ENCODE measurements around the gene DGUOK.
A peak's percentile ranks its signal among the peaks of the same experiment; 100 is the strongest.

DGUOK gene

GRCh38 chr2:73921581-73921980 lies 5.1 kb upstream of the DGUOK start:
- Histone ChIP-seq H3K36me3 (ENCODE audit: insufficient read depth, low read length) (no peaks in the 10 kb centered on the region), H3K4me1 (ENCODE audit: insufficient read depth, low read length) (peaks cover 5% of the 10 kb centered on the region), H3K9ac (ENCODE audit: low read depth, low read length) (no peak overlapping the region), H3K9me3 (ENCODE audit: control insufficient read depth, insufficient read depth, low read length) (no peaks in the 10 kb centered on the region)

GRCh38 chr2:73922681-73923080 lies 4.0 kb upstream of the DGUOK start:
- Histone ChIP-seq H3K9ac (ENCODE audit: low read depth, low read length) (no peak overlapping the region), H3K9me3 (ENCODE audit: control insufficient read depth, insufficient read depth, low read length) (no peaks in the 10 kb centered on the region), H3K36me3 (ENCODE audit: insufficient read depth, low read length) (no peaks in the 10 kb centered on the region), H3K4me1 (ENCODE audit: insufficient read depth, low read length) (peaks cover 5% of the 10 kb centered on the region)

- Histone ChIP-seq H3K9ac (ENCODE audit: low read depth, low read length) (no peak overlapping the region), H3K9me3 (ENCODE audit: control insufficient read depth, insufficient read depth, low read length) (no peaks in the 10 kb centered on the region), H3K36me3 (ENCODE audit: insufficient read depth, low read length) (no peaks in the 10 kb centered on the region), H3K4me1 (ENCODE audit: insufficient read depth, low read length) (peaks cover 12% of the 10 kb centered on the region)
Observed at GRCh38 chr2:73925033-73925704, 1.5 kb upstream of the DGUOK start.

- Histone ChIP-seq H3K9ac (ENCODE audit: low read depth, low read length) (peak overlapping the region; percentile 99; the same call in 1 of the 2 replicates), H3K9me3 (ENCODE audit: control insufficient read depth, insufficient read depth, low read length) (no peaks in the 10 kb centered on the region), H3K4me1 (ENCODE audit: insufficient read depth, low read length) (peaks cover 12% of the 10 kb centered on the region), H3K36me3 (ENCODE audit: insufficient read depth, low read length) (no peaks in the 10 kb centered on the region)
Observed at GRCh38 chr2:73925853-73926492, 707 bp upstream of the DGUOK start.

GRCh38 chr2:73927344-73927743 lies 664 bp downstream of the DGUOK start:
- Histone ChIP-seq H3K9ac (ENCODE audit: low read depth, low read length) (peak overlapping the region; percentile 99), H3K36me3 (ENCODE audit: insufficient read depth, low read length) (peaks cover under 1% of the 10 kb centered on the region), H3K9me3 (ENCODE audit: control insufficient read depth, insufficient read depth, low read length) (no peaks in the 10 kb centered on the region), H3K4me1 (ENCODE audit: insufficient read depth, low read length) (peaks cover 12% of the 10 kb centered on the region)

- H3K4me1 ChIP-seq (ENCODE audit: insufficient read depth, low read length): peaks cover 12% of the 10 kb centered on the region
- no peaks in the 10 kb centered on the region for H3K9me3 ChIP-seq (ENCODE audit: control insufficient read depth, insufficient read depth, low read length)
- H3K9ac ChIP-seq (ENCODE audit: low read depth, low read length): no peak overlapping the region
- peaks cover 4% of the 10 kb centered on the region for H3K36me3 ChIP-seq (ENCODE audit: insufficient read depth, low read length)
Observed at GRCh38 chr2:73928963-73929347, 2.3 kb downstream of the DGUOK start.

GRCh38 chr2:73930386-73930785 lies 3.7 kb downstream of the DGUOK start:
- H3K9ac ChIP-seq (ENCODE audit: low read depth, low read length): no peak overlapping the region
- no peaks in the 10 kb centered on the region for H3K9me3 ChIP-seq (ENCODE audit: control insufficient read depth, insufficient read depth, low read length)
- H3K4me1 ChIP-seq (ENCODE audit: insufficient read depth, low read length): peaks cover 12% of the 10 kb centered on the region
- H3K36me3 ChIP-seq (ENCODE audit: insufficient read depth, low read length): peaks cover 6% of the 10 kb centered on the region

- no peak overlapping the region for H3K9ac ChIP-seq (ENCODE audit: low read depth, low read length)
- peaks cover 6% of the 10 kb centered on the region for H3K36me3 ChIP-seq (ENCODE audit: insufficient read depth, low read length)
- peaks cover 7% of the 10 kb centered on the region for H3K4me1 ChIP-seq (ENCODE audit: insufficient read depth, low read length)
- H3K9me3 ChIP-seq (ENCODE audit: control insufficient read depth, insufficient read depth, low read length): no peaks in the 10 kb centered on the region
Observed at GRCh38 chr2:73931531-73932500, 5.1 kb downstream of the DGUOK start.

- peaks cover 7% of the 10 kb centered on the region; the same call in 1 of the 2 replicates for H3K4me1 ChIP-seq (ENCODE audit: insufficient read depth, low read length)
- no peak overlapping the region for H3K9ac ChIP-seq (ENCODE audit: low read depth, low read length)
- no peaks in the 10 kb centered on the region for H3K9me3 ChIP-seq (ENCODE audit: control insufficient read depth, insufficient read depth, low read length)
- H3K36me3 ChIP-seq (ENCODE audit: insufficient read depth, low read length): peaks cover 6% of the 10 kb centered on the region
Observed at GRCh38 chr2:73933194-73933593, 6.5 kb downstream of the DGUOK start.

GRCh38 chr2:73935641-73936040 lies 9.0 kb downstream of the DGUOK start:
- Histone ChIP-seq H3K9ac (ENCODE audit: low read depth, low read length) (no peak overlapping the region), H3K4me1 (ENCODE audit: insufficient read depth, low read length) (no peaks in the 10 kb centered on the region), H3K36me3 (ENCODE audit: insufficient read depth, low read length) (peaks cover 10% of the 10 kb centered on the region), H3K9me3 (ENCODE audit: control insufficient read depth, insufficient read depth, low read length) (no peaks in the 10 kb centered on the region)

GRCh38 chr2:73937103-73937885 lies 10.6 kb downstream of the DGUOK start:
- Histone ChIP-seq H3K9ac (ENCODE audit: low read depth, low read length) (no peak overlapping the region), H3K4me1 (ENCODE audit: insufficient read depth, low read length) (no peaks in the 10 kb centered on the region), H3K36me3 (ENCODE audit: insufficient read depth, low read length) (peaks cover 10% of the 10 kb centered on the region), H3K9me3 (ENCODE audit: control insufficient read depth, insufficient read depth, low read length) (no peaks in the 10 kb centered on the region)

- no peak overlapping the region for H3K9ac ChIP-seq (ENCODE audit: low read depth, low read length)
- H3K9me3 ChIP-seq (ENCODE audit: control insufficient read depth, insufficient read depth, low read length): no peaks in the 10 kb centered on the region
- H3K36me3 ChIP-seq (ENCODE audit: insufficient read depth, low read length): peaks cover 7% of the 10 kb centered on the region; the same call in 1 of the 2 replicates
- H3K4me1 ChIP-seq (ENCODE audit: insufficient read depth, low read length): no peaks in the 10 kb centered on the region
Observed at GRCh38 chr2:73937899-73938298, 11.2 kb downstream of the DGUOK start.

GRCh38 chr2:73938718-73939352 lies 12.2 kb downstream of the DGUOK start:
- Histone ChIP-seq H3K36me3 (ENCODE audit: insufficient read depth, low read length) (peaks cover 7% of the 10 kb centered on the region; the same call in 1 of the 2 replicates), H3K9ac (ENCODE audit: low read depth, low read length) (no peak overlapping the region)

More at GRCh38 chr2:73938718-73939352, 12.2 kb downstream of the DGUOK start:
- Histone ChIP-seq H3K4me1 (ENCODE audit: insufficient read depth, low read length) (no peaks in the 10 kb centered on the region), H3K9me3 (ENCODE audit: control insufficient read depth, insufficient read depth, low read length) (no peaks in the 10 kb centered on the region)
